ENCODE measurements around the gene RENBP. TPM values are rescaled to one million over a fixed set of nuclear protein-coding genes. Genes with fewer than 3 reads are reported as not detected.

The RENBP gene
- total RNA-seq, 1 donor from 2014 or later, result 35.9 TPM

GRCh38 chrX:153954558-153955227 lies 10.2 kb upstream of the RENBP start:
- no peak for DNase-seq (ENCODE audit: low read depth in 2 of 2)

GRCh38 chrX:153953892-153954557 lies 9.6 kb upstream of the RENBP start:
- DNase-seq (ENCODE audit: low read depth in 2 of 2), result no peak

GRCh38 chrX:153953342-153953830 lies 8.9 kb upstream of the RENBP start:
- DNase-seq (ENCODE audit: low read depth in 2 of 2), result peak; percentile 53 to 77

- DNase-seq (ENCODE audit: low read depth in 2 of 2), result no peak
Measured at GRCh38 chrX:153952373-153953026, 8.1 kb upstream of the RENBP start.

- DNase-seq (ENCODE audit: low read depth in 2 of 2), result no peak
Measured at GRCh38 chrX:153951683-153952372, 7.4 kb upstream of the RENBP start.

GRCh38 chrX:153950127-153950526 lies 5.7 kb upstream of the RENBP start:
- no peak for DNase-seq (ENCODE audit: low read depth in 2 of 2)

- DNase-seq (ENCODE audit: low read depth in 2 of 2), result peak in 1 of 2 donors; percentile 51
Measured at GRCh38 chrX:153948847-153949805, 4.7 kb upstream of the RENBP start.

GRCh38 chrX:153948002-153948466 lies 3.6 kb upstream of the RENBP start:
- DNase-seq (ENCODE audit: low read depth in 2 of 2), result peak in 1 of 2 donors; percentile 48

GRCh38 chrX:153947009-153947769 lies 2.7 kb upstream of the RENBP start:
- peak; percentile 81 to 92 for DNase-seq (ENCODE audit: low read depth in 2 of 2)

- no peak for DNase-seq (ENCODE audit: low read depth in 2 of 2)
Measured at GRCh38 chrX:153945956-153946943, 1.8 kb upstream of the RENBP start.

- DNase-seq (ENCODE audit: low read depth in 2 of 2), result no peak
Measured at GRCh38 chrX:153944800-153945150, 332 bp upstream of the RENBP start.

- DNase-seq (ENCODE audit: low read depth in 2 of 2), result no peak
Measured at GRCh38 chrX:153941336-153942252, 2.8 kb downstream of the RENBP start.

- no peak for DNase-seq (ENCODE audit: low read depth in 2 of 2)
Measured at GRCh38 chrX:153939573-153939972, 4.9 kb downstream of the RENBP start.

GRCh38 chrX:153938226-153938786 lies 6.1 kb downstream of the RENBP start:
- DNase-seq (ENCODE audit: low read depth in 2 of 2), result no peak

GRCh38 chrX:153937056-153937455 lies 7.4 kb downstream of the RENBP start:
- DNase-seq (ENCODE audit: low read depth in 2 of 2), result no peak

- no peak for DNase-seq (ENCODE audit: low read depth in 2 of 2)
Measured at GRCh38 chrX:153935326-153935851, 9.1 kb downstream of the RENBP start.

GRCh38 chrX:153934762-153935325 lies 9.6 kb downstream of the RENBP start, which contains the start of gene NAA10:
TSS of gene NAA10 (minus strand) at chrX:153935037. CDS start at chrX:153934904, 133 bp downstream.
- DNase-seq (ENCODE audit: low read depth in 2 of 2), result peak; percentile 79 to 87
